GM19438 (cell line): ENCODE measurements around the gene FAM174C.

Experiments used
- ATAC-seq: cut with Tn5 transposase; IDR thresholded peaks from one replicate; pipeline ENCODE4 v1.9.1; 2021; ENCODE audit warnings: low read depth; ENCODE audit not compliant: unreplicated experiment

The FAM174C gene

DNA sequence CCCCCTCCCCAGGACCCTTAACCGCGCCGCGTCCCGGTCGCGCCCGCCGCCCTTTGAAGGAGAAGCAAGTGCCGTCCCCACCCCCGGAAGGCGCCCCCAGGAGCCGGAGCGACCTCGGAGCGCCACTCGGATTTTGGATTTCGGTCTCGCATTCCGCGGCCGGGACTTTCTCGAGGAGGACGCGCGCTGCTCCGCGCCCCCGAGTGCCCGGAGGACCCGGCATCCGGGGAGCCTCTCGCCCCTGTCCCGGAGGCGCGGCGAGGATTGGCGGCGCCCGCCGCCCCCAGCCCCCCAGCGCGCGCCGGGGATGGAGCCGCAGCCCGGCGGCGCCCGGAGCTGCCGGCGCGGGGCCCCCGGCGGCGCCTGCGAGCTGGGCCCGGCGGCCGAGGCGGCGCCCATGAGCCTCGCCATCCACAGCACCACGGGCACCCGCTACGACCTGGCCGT lies 25.3 kb upstream of the FAM174C start:
- ATAC-seq: no peak

DNA sequence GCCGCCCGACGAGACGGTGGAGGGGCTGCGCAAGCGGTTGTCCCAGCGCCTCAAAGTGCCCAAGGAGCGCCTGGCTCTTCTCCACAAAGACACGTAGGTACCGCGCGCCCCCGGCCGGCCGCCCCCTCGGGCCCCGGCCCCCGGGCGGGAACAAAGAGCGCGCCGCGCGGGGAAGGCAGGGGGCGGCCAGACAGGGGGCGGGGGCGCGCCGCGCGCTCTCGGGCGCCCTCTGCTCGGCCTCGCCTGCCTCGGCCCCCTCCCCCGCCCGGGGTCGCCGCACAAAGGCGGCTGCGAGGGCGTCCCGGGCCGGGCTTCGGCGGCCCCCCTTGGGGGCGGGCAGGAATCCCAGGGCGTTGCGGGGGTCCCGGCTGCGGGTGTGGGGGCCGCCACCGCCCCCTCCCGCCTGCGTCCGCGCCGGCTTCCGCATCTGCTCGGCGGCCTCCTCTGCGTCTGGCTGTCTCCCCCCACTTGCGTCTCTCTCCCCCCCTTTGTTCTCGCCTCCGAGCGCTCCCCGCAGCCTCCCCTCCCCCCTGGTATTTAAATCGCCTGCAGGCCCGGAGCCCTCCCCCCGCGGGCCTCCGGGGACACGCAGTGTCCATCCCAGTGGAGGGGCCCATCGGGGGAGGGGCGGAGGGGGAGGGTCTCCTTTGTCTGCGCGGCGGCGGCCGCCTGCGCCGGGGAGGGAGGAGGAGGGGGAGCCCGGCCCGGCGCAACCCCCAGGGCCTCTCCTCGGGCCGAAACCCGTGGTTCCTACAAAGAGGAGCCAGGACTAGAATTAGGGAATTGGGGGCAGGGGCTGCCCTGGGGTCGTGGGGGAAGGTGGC lies 24.7 kb upstream of the FAM174C start:
- no peak for ATAC-seq

DNA sequence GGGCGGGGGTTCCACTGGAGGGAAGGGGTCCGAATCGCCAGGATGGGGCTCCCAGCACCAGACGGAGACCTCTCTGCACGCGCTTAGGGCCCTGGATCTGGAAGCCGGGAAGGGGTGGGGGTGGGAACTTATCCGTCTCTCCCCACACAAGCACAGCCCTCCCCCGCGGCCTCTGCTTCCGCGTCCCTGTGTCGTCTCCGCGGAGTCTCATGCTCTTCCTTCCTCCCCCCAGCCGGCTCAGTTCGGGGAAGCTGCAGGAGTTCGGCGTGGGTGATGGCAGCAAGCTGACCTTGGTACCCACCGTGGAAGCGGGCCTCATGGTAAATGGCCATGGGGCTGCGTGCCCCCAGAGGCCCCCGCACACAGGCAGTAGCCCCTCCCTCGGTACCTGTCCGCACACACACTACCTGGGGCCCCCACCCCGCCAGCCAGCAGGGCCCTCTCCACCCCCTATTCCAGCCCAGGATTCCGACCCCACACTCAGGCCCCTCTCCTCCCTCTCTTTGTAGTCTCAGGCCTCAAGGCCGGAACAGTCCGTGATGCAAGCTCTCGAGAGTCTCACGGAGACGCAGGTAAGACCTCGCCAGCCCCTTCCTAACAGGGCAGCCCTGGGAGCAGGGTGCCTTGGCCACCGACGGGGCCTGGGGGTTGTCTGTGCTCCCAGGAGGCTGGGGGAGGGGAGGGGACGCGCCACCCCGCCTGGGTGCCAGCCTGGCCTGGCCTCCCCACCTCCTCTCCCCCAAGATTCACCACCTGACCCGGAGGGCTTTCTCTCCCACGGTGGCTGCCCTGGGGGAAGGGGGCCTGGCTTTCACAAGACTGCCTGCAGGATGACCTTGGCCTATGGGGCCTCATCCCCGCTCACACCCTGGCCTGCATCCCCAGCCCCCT lies 23.8 kb upstream of the FAM174C start:
- ATAC-seq: no peak

DNA sequence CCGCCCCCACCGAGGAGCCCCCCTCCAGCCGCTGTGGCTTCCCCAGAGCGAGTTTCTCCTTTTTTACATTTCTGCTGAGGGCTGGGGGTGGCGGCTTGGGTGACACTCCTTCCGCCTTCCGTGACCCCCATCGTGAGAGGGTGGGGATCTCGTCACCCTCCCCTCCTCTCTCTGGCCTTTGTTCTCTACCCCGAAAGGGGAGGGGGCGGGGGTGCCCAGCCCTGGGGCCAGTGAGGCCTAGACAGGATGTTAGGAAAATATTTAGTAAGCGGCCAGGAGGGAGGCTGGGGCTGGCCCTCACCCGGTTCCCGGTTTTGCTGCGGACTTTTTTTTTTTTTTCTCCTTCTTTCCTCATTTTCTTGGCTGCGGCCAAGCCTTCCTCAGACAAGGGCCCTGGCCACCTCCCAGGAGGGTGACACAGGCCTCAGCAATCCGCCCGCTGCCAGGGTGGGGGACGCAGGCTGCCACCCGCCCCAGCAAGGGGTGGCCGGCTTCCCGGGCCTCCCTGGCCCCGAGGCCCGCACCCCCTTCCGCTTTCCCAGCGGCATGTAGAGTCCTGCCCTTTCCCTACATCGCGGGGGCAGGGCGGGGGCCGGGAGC lies 23.0 kb upstream of the FAM174C start:
- ATAC-seq: no peak

DNA sequence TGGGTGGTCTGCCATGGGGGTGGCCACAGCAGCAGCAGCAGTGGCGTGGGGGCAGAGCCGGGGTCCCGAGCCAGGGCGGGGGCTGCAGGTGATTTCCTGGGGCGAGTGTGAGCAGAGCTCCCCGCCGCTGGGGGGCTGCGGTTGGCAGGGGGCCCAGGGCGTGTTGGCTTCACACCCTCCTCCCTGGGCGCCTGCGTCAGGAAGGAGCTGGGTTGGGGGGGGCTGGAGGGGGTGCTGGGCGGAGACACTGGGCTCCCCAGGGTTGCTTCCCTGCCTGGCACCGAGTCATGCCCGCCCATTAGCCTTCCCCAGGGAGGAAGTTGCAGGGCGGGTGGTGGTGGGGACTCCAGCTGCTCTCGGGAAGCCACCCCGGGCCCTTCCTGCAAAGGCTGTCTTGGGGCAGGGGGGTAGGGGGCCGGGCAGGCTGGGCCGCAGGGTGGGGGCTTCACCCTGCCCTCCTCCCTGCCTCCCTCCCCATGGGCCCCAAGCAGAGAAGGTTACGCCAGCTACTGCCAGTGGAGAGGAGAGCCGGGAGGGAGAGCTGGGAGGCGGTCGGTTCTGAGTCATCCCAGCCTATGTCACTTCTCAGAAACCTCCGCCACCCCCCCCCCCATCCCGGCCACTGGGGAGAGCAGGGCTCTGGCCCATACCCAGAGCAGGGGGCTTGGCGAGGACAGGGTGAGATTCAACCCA lies 22.4 kb upstream of the FAM174C start:
- ATAC-seq: no peak

DNA sequence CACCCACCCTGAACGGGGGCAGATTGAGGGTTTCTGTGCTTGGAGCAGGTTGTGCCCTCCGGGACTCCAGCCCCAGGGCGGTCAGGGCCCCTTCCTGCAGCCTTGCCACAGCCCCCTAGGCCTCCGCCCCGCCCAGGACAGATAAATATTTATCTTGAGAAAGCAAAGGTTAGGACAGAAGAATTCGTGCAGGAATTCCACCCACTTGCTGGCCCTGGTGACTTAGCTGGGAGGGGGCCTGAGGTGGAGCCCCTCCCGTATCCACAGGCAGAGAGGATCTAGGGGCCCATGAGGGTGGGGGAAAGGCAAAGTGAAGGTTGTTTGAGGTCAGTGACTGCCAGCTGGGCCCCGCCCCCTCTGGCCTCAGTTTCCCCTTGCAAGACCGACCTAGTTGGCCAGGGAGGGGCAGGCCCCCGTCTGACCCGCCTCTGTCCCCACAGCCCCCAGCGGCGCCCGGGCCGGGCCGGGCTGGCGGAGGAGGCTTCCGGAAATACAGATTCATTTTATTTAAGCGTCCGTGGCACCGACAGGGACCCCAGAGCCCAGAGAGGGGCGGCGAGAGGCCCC lies 21.7 kb upstream of the FAM174C start:
- no peak for ATAC-seq

DNA sequence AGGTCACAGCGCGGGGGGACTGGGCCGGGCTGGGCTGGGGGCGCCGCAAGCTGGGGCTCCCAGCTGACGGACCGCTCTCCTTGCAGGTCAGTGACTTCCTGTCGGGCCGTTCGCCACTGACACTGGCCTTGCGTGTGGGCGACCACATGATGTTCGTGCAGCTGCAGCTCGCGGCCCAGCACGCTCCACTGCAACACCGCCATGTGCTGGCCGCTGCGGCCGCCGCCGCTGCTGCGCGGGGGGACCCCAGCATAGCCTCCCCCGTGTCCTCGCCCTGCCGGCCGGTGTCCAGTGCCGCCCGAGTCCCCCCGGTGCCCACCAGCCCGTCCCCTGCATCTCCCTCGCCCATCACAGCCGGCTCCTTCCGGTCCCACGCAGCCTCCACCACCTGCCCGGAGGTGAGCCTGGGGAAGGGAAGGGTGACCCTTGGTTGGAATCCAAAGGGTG lies 21.2 kb upstream of the FAM174C start:
- no peak for ATAC-seq

DNA sequence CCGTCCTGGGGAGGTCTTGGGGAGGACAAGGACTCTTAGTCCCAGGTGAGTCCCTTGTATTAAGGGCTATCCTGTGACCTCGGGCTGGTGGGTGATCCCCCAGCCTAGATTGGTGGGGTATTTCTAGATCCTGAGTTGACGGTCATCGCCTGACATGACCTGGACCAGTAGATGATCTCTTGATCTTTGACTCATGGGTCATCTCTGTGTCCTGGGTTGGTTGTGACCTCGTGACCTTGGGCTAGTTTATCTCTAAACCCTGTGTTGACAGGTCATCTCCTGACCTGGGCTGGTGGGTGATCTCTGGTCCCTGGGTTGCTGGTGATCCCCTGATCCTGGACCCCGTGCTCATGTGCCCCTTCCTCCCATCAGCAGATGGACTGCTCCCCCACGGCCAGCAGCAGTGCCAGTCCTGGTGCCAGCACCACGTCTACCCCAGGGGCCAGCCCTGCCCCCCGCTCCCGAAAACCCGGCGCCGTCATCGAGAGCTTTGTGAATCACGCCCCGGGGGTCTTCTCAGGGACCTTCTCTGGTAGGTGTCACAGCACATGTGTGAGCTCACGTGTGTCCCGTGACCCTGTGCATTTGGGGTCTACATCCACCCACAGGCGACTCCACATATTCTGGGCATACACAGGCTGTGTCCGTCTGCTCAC lies 20.7 kb upstream of the FAM174C start:
- no peak for ATAC-seq

DNA sequence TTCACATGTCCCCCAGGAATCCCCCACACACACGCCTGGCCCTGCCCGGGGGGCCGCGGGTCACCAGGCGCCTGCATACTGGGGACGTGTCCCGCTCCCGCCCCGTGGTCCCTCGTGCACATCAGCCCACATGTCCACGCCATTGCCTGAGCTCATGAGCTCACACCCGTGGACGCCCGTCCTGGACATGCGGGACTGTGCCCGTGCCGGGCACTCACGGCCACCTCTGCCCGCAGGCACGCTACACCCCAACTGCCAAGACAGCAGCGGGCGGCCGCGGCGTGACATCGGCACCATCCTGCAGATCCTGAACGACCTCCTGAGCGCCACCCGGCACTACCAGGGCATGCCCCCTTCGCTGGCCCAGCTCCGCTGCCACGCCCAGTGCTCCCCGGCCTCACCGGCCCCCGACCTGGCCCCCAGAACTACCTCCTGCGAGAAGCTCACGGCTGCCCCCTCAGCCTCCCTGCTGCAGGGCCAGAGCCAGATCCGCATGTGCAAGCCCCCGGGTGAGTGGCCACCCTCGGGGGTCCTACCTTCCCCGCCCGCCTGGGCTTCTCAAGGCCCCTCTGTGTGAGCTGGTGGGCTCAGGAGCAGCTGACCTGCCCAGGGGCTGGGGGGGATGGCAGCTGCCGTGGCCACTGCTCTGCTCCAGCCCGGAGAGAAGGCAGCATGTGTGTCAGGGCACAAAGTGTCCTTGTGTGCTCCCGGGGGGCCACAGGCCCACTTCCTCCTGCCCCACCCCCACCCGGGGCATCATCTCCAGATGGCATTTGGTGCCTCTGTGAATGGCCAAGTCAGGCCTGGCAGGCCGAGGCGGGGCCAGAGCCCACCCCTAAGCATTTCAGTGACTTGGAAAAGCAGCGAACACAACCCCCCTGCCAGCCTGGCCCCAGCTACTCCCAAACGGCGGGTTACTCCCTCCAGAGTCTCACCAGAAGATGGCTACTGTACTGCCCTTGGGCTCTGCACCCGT lies 19.9 kb upstream of the FAM174C start:
- ATAC-seq: no peak

DNA sequence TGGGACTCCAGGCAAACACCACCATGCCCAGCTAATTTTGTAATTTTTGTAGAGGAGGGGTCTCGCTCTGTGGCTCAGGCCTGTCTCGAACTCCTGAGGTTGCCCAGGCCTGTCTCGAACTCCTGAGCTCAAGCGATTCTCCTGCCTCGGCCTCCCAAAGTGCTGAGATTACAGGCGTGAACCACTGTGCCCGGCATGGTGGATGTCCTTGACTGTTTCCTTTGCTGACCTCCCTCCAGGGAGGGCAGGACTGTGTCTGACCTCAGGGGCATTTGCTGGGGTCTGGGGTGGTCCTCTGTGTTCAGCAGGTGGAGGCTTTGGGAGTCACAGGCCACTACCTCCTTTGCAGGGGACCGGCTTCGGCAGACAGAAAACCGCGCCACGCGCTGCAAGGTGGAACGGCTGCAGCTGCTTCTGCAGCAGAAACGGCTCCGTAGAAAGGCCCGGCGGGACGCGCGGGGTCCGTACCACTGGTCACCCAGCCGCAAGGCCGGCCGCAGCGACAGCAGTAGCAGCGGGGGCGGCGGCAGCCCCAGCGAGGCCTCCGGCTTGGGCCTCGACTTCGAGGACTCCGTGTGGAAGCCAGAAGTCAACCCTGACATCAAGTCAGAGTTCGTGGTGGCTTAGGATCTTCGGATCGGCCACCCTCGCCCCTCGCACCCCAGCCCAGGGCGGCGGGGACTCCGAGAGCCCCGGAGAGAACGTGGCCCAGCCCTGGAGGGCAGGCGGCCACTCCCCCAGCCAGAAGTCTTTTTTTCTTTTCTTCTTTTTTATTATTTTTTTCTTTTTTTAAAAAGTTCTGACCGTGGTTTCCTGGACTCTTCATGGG lies 18.5 kb upstream of the FAM174C start:
- ATAC-seq: no peak

DNA sequence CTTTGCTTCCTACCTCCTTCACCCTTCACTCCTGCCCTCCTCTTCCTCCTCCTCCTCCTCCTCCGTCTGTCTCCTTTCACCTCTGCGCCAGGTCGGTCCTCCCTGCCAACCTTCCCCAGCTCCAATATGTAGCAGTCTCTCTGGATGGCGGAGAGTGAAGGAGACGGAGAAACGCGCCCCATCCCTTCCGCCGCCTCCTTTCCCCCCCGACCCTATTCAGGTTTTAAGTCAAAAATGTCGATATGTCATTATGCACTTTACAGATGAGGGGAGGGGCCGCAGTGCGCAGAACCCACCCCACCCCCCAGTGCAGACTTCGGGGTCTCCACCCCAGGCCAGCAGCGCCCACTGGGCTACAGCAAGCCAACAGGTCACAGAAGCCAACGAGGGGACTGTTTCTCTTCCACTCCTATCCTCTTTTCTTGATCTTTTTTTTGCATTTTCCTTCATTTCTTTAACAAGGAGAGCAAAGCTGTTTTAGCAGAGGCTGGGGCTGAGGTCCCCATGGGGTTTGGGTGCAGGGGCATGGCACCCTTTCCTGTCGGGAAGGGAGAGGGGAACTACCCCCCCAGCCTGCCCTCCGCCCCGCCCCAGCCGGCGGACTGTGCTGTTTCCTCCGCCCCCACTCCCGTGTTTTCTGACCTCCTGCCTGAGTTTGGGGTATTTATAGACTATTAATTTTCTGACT lies 17.7 kb upstream of the FAM174C start:
- no peak for ATAC-seq

DNA sequence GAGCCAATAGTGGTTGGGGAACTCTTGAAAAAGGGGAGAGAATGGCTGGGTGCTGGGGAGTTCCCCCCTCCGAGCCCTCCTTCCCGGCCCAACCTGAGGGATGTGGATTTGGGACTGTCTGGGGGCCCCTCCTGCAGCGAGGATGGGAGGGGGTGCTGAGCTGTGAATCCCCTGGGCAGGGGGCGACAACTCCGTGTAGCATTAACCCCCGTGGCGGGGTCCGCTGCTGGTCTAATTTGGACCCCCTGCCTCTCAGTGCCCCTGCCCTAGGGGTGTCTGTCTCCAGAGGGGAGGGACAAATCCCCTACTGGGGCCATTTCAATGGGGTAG lies 17.2 kb upstream of the FAM174C start:
- ATAC-seq: no peak

DNA sequence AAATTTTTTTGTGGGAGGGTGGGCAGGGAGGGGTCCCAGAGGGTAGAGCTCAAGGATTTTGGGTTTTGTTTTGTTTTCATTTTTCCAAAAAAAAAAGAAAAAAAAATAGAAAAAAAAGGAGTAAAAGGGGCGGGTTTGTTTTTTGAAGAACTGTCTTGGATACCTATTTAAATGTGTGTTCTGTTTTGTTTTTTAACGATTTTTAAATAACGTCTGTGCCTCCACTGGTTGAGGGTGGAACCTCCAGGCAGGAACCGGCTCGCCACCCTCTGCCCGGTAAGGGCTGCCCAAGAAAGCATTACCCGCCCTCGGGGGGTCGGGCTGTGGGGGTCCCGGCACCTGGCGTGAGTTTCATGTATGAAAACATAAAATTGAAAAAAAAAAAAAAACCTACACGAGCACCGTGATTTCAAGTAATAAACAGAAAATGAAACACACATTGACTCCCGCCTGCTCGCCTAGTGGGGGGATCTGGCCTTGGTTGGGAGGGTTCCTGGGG lies 16.6 kb upstream of the FAM174C start:
- ATAC-seq: no peak

DNA sequence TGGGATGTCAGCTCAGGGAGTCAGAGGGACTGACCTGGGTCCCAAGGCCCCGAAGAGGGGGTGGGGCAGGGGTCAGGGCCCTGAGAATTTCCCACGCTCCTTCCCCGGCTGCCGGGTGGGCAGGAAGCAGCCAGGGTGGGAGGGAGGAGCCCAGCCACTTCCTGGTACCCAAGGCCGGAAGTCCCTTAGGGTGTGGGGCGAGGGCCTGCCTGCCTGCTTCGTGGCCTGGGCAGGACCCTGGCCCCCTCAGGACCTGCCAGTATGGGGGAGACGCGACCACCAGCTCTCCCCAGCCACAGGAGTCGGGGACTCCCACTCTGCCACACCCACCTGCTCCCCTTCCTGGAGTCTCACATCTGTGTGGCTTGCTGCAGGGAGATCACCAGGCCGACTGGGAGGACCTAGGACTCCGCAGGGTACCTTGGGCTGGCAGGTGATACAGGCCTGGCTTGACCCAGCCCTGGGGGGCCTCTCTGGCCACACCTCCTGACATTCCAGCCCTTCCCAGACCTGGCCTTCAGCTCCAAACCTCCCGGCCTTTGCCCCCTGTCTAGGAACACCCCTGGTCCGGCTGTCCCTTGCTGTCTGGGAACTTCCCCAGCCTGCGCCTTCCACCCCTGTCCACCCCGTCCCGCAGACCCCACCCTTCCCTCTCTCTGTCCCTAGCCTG lies 16.0 kb upstream of the FAM174C start:
- ATAC-seq: no peak

DNA sequence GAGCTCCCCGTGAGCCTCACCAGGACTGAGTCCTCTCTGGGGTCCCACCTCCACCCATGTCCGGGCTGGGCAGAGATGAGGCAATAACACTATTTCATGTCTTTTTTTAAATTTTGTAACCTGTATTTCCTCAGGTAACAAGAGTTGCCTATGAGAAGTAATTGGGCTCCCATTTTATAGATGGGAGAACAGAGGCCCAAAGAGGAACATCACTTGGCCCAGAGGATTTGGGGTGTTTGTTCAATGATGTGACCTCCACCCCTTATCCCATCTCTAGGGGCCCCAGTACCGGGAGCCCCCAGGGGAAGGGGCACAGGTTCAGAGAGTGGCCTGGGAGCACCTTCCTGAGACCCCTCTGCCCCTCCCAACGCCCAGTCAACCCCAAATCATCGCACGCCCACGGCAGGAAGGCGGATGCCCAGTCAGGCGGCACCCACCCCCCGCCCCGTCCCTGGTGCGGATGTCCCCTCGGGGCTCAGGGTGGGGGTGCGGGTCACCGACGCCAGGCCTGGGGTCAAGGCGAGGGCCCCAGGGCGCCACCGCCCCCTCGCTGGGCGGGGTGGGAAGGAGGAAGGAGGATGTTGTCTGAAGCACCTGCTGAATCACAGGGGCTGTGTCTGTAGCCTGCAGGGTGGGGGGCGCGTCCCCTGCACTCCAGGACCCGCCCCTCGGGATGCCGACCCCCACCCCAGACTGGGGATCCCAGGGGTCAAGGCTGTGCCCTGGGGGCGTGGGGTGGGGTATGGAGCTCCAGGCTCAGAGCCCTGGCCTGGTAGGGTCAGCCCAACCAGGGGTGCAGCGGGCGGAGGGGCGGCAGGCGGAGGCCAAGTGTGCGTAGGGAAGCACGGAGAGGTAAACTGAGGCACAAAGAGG lies 15.2 kb upstream of the FAM174C start:
- ATAC-seq: no peak
